Brain microvascular endothelial cell (primary cell): ENCODE measurements around the gene PIK3CD.

Source experiments
- DNase-seq: peaks from one replicate; pipeline ENCODE4 v3.0.0-alpha.2; 2020
- H3K27ac ChIP-seq: fragments of 250-450 bp; sonication (Bioruptor Pico); 2 replicates; pipeline ENCODE4 v1.5.1; 2020; ENCODE audit warnings: mild to moderate bottlenecking, moderate library complexity
- H3K27me3 ChIP-seq: fragments of 250-450 bp; sonication (Bioruptor Pico); replicated peaks from 2 replicates; pipeline ENCODE4 v1.5.1; 2020; ENCODE audit warnings: mild to moderate bottlenecking
- H3K36me3 ChIP-seq: fragments of 250-450 bp; sonication (Bioruptor Pico); replicated peaks from 2 replicates; pipeline ENCODE4 v1.5.1; 2020; ENCODE audit warnings: mild to moderate bottlenecking
- H3K4me3 ChIP-seq: 2 replicates; pipeline ENCODE4 v1.5.1; 2011; ENCODE audit warnings: low read depth, mild to moderate bottlenecking, control low read depth, low read length, moderate library complexity
- CTCF ChIP-seq: IDR thresholded peaks from 2 replicates; pipeline ENCODE4 v1.5.1; 2011; ENCODE audit warnings: low read depth, mild to moderate bottlenecking, moderate library complexity, low read length, control low read depth, inconsistent platforms; ENCODE audit errors: missing control alignments
- in situ Hi-C: cut with HindIII; loops from 2 replicates; pipeline ENCODE4 v1.10.0; 2017; ENCODE audit warnings: low sequenced_read_pairs, low pct_ligation_motif_present

Gene PIK3CD

GRCh38 chr1:9659328-9659727 is 7.8 kb downstream of the PIK3CD start:
- peak; percentile 68 for DNase-seq
- no peak overlapping the region for H3K27ac ChIP-seq

GRCh38 chr1:9663257-9663656 is 11.7 kb downstream of the PIK3CD start:
- DNase-seq: no peak
- TF ChIP-seq CTCF: no peak
- no peaks in the 10 kb centered on the region for H3K27me3 ChIP-seq
- H3K27ac ChIP-seq: no peak overlapping the region
- in situ Hi-C loops: no loop called here
- H3K4me3 ChIP-seq: no peak overlapping the region
- no peaks in the 10 kb centered on the region for H3K36me3 ChIP-seq

More at GRCh38 chr1:9659328-9659727, 7.8 kb downstream of the PIK3CD start:
- no peak overlapping the region for H3K4me3 ChIP-seq
- no peak for TF ChIP-seq CTCF
- no peaks in the 10 kb centered on the region for H3K36me3 ChIP-seq
- in situ Hi-C loops: no loop called here
- H3K27me3 ChIP-seq: no peaks in the 10 kb centered on the region

- no peaks in the 10 kb centered on the region for H3K36me3 ChIP-seq
These were observed 13.7 kb downstream of the PIK3CD start for GRCh38 chr1:9665193-9665592.

GRCh38 chr1:9668080-9668479 is 16.5 kb downstream of the PIK3CD start:
- no peak for DNase-seq
- no peaks in the 10 kb centered on the region for H3K27me3 ChIP-seq
- in situ Hi-C loops: no loop called here
- TF ChIP-seq CTCF: no peak
- no peaks in the 10 kb centered on the region for H3K36me3 ChIP-seq
- H3K27ac ChIP-seq: no peak overlapping the region
- no peak overlapping the region for H3K4me3 ChIP-seq

More at GRCh38 chr1:9665193-9665592, 13.7 kb downstream of the PIK3CD start:
- no peak overlapping the region for H3K4me3 ChIP-seq
- no peak overlapping the region for H3K27ac ChIP-seq
- TF ChIP-seq CTCF: no peak
- H3K27me3 ChIP-seq: no peaks in the 10 kb centered on the region
- in situ Hi-C loops: no loop called here
- DNase-seq: no peak

- Histone ChIP-seq H3K27ac (no peak overlapping the region), H3K36me3 (no peaks in the 10 kb centered on the region), H3K4me3 (no peak overlapping the region), H3K27me3 (no peaks in the 10 kb centered on the region)
- no peak for TF ChIP-seq CTCF
- in situ Hi-C loops: no loop called here
- no peak for DNase-seq
These were observed 18.6 kb downstream of the PIK3CD start for GRCh38 chr1:9670085-9670484.

- no peak for TF ChIP-seq CTCF
- in situ Hi-C loops: no loop called here
- Histone ChIP-seq H3K4me3 (no peak overlapping the region), H3K27ac (no peak overlapping the region), H3K27me3 (no peaks in the 10 kb centered on the region), H3K36me3 (no peaks in the 10 kb centered on the region)
- DNase-seq: peak; percentile 45
These were observed 20.0 kb downstream of the PIK3CD start for GRCh38 chr1:9671377-9672140.
